Thoracic aorta (tissue), 2 donors: ENCODE results near the gene PTPRR. TPM values are rescaled to one million over a fixed set of nuclear protein-coding genes. Genes with fewer than 3 reads are reported as not detected.

ENCODE experiments used
- ATAC-seq: fragments of 150-250 bp; one replicate; pipeline ENCODE4 v1.8.0; 2017; ENCODE audit warnings: low read depth; ENCODE audit not compliant: insufficient number of reproducible peaks, low FRiP score
- DNase-seq: peaks from one replicate; pipeline ENCODE4 v3.0.0-alpha.2; 2020; ENCODE audit warnings: low spot score
- H3K27ac ChIP-seq, 2 donors: fragments of 200-600 bp; sonication (generic); 1 replicate in 1 of 2; 2 replicates in 1 of 2; pipeline ENCODE4 v1.5.1; 2016; ENCODE audit warnings: mild to moderate bottlenecking in 2 of 2, moderate library complexity in 2 of 2
- H3K27me3 ChIP-seq: fragments of 200-600 bp; sonication (generic); replicated peaks from 2 replicates; pipeline ENCODE4 v1.6.0; 2016; ENCODE audit warnings: mild to moderate bottlenecking; ENCODE audit not compliant: insufficient read depth
- H3K36me3 ChIP-seq: fragments of 200-600 bp; sonication (generic); one replicate; pipeline ENCODE4 v1.5.1; 2016
- H3K4me1 ChIP-seq, 2 donors: fragments of 200-600 bp; sonication (generic); 1 replicate in 1 of 2; 2 replicates in 1 of 2; pipeline versions ENCODE4 v1.5.1 to v1.6.0; 2016; ENCODE audit warnings: low read depth in 2 of 2, mild to moderate bottlenecking in 1 of 2; ENCODE audit not compliant: control insufficient read depth in 1 of 2
- H3K4me3 ChIP-seq: fragments of 200-600 bp; sonication (generic); 2 replicates; pipeline ENCODE4 v1.5.1; 2016; ENCODE audit warnings: mild to moderate bottlenecking
- H3K9me3 ChIP-seq: fragments of 200-600 bp; sonication (generic); 2 replicates; pipeline ENCODE4 v1.5.1; 2016
- total RNA-seq, 2 donors: library from RNA; depleted of rRNA; stranded (reverse); fragments of >200 nt; gene quantifications; one replicate each; pipeline versions ENCODE4 v1.1.0 to v1.2.3, GENCODE V29; 2016
- TF ChIP-seq, protein P1 (sequence below): fragments of 200-600 bp; sonication (generic); IDR thresholded peaks from one replicate; pipeline ENCODE4 v1.5.1; 2019; ENCODE audit warnings: antibody characterized with exemption

PTPRR gene
- total RNA-seq, 2 donors from 2014 or later: 0.27 to 0.35 TPM

DNA sequence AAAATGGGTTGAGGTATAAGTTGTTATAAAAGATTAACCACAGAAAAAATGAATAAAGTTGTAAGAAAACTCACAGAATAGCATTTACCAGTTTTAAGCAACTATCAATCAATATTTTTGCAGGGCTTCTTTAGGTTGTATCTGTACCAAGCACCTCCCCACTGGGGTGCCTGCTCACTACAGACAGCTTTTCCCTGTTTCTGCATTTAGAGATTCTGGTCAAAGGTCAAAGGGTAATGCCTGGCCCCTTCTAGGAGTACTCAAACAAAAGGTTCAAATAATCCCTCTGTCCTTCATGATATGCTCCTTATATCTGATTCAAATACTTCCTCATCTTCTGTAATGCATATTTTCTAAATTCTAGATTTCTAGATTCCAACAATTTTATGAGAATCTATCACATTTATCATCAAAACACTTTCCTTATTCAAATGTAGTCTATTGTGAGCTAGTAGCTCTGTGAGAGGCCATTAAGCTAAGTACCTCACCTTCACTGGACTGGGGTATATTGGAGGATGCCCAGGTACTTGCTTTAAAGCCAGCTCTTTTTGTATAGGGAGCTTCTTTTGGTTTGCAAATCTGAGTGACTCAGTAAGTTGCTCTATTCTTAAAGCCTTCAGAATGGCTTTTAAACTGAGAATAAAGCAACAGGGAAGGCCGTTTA lies 162.6 kb downstream of the PTPRR start:
- ATAC-seq (no peak), DNase-seq (no peak)
- Histone ChIP-seq H3K9me3 (no peaks in the 10 kb centered on the region), H3K4me3 (no peak overlapping the region), H3K4me1 (peaks cover 3 to 7% of the 10 kb centered on the region in 2 donors), H3K27ac (no peak overlapping the region), H3K27me3 (no peaks in the 10 kb centered on the region), H3K36me3 (no peaks in the 10 kb centered on the region)
- TF ChIP-seq, protein P1, sequence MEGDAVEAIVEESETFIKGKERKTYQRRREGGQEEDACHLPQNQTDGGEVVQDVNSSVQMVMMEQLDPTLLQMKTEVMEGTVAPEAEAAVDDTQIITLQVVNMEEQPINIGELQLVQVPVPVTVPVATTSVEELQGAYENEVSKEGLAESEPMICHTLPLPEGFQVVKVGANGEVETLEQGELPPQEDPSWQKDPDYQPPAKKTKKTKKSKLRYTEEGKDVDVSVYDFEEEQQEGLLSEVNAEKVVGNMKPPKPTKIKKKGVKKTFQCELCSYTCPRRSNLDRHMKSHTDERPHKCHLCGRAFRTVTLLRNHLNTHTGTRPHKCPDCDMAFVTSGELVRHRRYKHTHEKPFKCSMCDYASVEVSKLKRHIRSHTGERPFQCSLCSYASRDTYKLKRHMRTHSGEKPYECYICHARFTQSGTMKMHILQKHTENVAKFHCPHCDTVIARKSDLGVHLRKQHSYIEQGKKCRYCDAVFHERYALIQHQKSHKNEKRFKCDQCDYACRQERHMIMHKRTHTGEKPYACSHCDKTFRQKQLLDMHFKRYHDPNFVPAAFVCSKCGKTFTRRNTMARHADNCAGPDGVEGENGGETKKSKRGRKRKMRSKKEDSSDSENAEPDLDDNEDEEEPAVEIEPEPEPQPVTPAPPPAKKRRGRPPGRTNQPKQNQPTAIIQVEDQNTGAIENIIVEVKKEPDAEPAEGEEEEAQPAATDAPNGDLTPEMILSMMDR: no peak

DNA sequence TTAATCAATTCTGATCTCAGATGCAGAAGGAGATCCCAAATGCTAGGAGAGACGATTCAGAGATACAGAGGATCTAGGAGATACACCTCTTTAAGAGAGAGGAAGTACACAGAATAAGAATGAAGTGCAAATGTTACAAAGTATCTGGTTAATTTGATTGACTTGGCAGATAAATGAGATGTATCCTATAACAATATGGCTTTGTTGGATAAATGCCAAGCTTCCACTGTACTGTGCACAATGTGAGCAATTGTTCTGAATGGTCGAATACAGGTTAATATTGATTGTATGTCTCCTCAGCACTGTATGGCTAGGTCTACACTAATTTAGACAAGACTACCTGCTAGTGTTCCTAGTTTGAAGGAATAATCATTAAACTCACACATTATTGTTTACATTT lies 163.7 kb downstream of the PTPRR start:
- Histone ChIP-seq H3K4me3 (no peak overlapping the region), H3K9me3 (no peaks in the 10 kb centered on the region), H3K4me1 (peaks cover 3 to 7% of the 10 kb centered on the region in 2 donors), H3K36me3 (no peaks in the 10 kb centered on the region), H3K27ac (no peak overlapping the region), H3K27me3 (no peaks in the 10 kb centered on the region)
- DNase-seq: no peak
- no peak for ATAC-seq
- TF ChIP-seq, protein P1: no peak

DNA sequence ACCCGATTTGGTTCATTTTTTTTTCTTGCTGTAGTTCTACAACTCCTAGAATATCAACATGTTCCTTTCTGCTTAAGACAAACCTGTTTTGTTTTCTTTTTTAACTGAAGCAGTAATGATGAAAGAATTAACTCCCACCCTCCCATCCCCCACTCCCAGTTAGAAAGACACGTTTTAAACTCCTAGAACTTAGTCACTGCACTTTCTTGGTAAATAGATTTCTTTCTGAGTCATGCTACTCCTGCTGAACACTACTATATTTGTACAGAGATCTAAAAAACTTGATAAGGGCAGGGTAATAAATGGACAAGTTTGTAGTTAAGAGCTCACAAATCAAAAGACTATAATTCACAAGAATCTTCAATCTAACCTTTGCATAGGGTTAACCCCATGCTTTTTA lies 164.4 kb downstream of the PTPRR start:
- H3K4me1 ChIP-seq: peaks cover 3 to 7% of the 10 kb centered on the region in 2 donors
- ATAC-seq (no peak), DNase-seq (no peak)
- H3K36me3 ChIP-seq: no peaks in the 10 kb centered on the region
- no peak overlapping the region for H3K27ac ChIP-seq
- no peaks in the 10 kb centered on the region for H3K27me3 ChIP-seq
- H3K4me3 ChIP-seq: no peak overlapping the region
- no peaks in the 10 kb centered on the region for H3K9me3 ChIP-seq
- TF ChIP-seq, protein P1: no peak

DNA sequence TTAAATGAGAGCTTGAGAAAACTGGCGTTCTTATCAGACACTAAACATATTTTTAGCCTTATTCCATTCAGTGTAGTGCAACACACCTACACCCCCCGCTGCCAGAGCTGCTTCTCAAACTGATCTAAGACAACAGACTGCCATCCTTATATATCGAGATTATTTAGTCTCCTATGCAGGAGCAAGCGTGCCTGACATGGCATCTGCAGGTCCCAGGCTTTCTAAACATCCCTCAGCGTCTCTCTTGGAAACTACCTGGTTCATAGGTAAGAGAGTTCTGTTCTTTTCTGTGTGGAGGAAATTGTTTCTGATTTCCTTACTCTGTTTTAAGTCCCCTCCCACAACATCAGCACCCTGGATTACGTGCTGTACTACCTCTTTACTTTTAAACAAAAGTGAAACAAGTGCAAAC lies 166.2 kb downstream of the PTPRR start:
- Histone ChIP-seq H3K9me3 (no peaks in the 10 kb centered on the region), H3K27me3 (no peaks in the 10 kb centered on the region), H3K36me3 (no peaks in the 10 kb centered on the region), H3K27ac (no peak overlapping the region), H3K4me3 (peak overlapping the region; percentile 62), H3K4me1 (peaks cover 3 to 7% of the 10 kb centered on the region in 2 donors)
- TF ChIP-seq, protein P1: no peak
- no peak for DNase-seq
- no peak for ATAC-seq

DNA sequence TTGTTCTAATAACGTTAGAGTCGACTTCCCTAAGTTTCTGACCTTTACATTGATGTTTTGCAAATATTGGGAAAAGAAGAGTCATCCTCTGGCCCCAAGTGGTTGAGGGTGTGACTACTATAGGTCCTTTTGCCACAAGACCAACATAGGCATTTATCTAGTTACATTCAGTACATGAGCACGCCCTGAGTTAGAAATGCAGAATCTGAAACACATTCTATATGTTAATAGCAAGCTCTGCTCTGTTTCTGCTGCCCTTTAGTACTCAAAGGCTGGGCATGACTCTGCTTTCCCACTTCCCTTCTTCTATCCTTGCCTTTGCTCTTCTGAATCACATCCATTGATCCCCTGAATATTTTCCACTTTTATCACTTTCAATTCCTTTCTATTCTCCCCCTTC lies 168.2 kb downstream of the PTPRR start:
- Histone ChIP-seq H3K4me1 (peaks cover 3 to 7% of the 10 kb centered on the region in 2 donors), H3K4me3 (no peak overlapping the region), H3K9me3 (no peaks in the 10 kb centered on the region), H3K27ac (no peak overlapping the region), H3K36me3 (no peaks in the 10 kb centered on the region), H3K27me3 (no peaks in the 10 kb centered on the region)
- TF ChIP-seq, protein P1: no peak
- ATAC-seq (no peak), DNase-seq (no peak)
